Spleen (tissue), 7 donors: ENCODE results near the gene UBAP2.

Experiments
- CTCF ChIP-seq, 11 experiments: fragments of 200-600 bp in 7 of 11; fragments of 450-650 bp in 4 of 11; sonication (generic) in 4 of 11; IDR thresholded peaks in 8 of 11; conservative IDR thresholded peaks in 3 of 11; 1 replicate in 7 of 11; 2 replicates in 4 of 11; pipeline versions ENCODE4 v1.4.0 to v1.8.0; 2016 to 2021; ENCODE audit warnings: antibody characterized with exemption in 11 of 11, inconsistent platforms in 4 of 11, mild to moderate bottlenecking in 1 of 11
- POLR2A ChIP-seq, 3 donors: fragments of 450-650 bp; IDR thresholded peaks; one replicate each; pipeline ENCODE4 v1.5.1; 2017; ENCODE audit warnings: antibody characterized with exemption in 3 of 3, mild to moderate bottlenecking in 1 of 3
- POLR2AphosphoS5 ChIP-seq, 3 donors: sonication (generic); formaldehyde crosslinking; IDR thresholded peaks; one replicate each; pipeline ENCODE4 v1.5.1; 2017; ENCODE audit warnings: antibody characterized with exemption in 3 of 3
- donor health status: DM: no; HTN: no; CAD: no; lungs with moderate emphysema.
- donor health status: DM: no; HTN: no; CAD: no.
- donor health status: DM: no; HTN: no; CAD: no.

GRCh38 chr9:33934188-33934878, 114.4 kb downstream of the UBAP2 start:
- TF ChIP-seq POLR2A (IDR thresholded peaks at IDR 0.05): no peak
- no peak for TF ChIP-seq CTCF (IDR thresholded peaks at IDR 0.05 in 8 of 11, conservative IDR thresholded peaks at IDR 0.05 in 3 of 11)
- TF ChIP-seq POLR2AphosphoS5 (IDR thresholded peaks at IDR 0.05): no peak
